ENCODE results near the gene HTR3B. TPM values are rescaled to one million over a fixed set of nuclear protein-coding genes. Genes with fewer than 3 reads are reported as not detected.
A peak's percentile ranks its signal among the peaks of the same experiment; 100 is the strongest.

The HTR3B gene
- total RNA-seq, 1 donor, result not detected

GRCh38 chr11:113875234-113876073, 29.1 kb upstream of the HTR3B start, which contains the start of gene USP28:
Gene USP28 (minus strand): TSS chr11:113875572. CDS start chr11:113875501, 71 bp downstream.
- Histone ChIP-seq H3K27ac (ENCODE audit: low read depth, low read length) (peak within 1 kb of the TSS; percentile 91), H2AFZ (ENCODE audit: low read length) (peak within 1 kb of the TSS; percentile 95), H4K20me1 (ENCODE audit: insufficient read depth, low read length) (peaks cover 6% of the 10 kb centered on the region), H3K4me2 (ENCODE audit: insufficient read depth, low read length) (peak within 1 kb of the TSS; percentile 88), H3K4me3 (ENCODE audit: insufficient read depth, low read length) (peak within 1 kb of the TSS; percentile 79), H3K79me2 (ENCODE audit: insufficient read depth, low read length) (peaks cover 9% of the 10 kb centered on the region), H3K4me1 (ENCODE audit: insufficient read depth, low read length) (peaks cover 5% of the 10 kb centered on the region), H3K36me3 (ENCODE audit: insufficient read depth, low read length) (no peaks in the 10 kb centered on the region), H3K27me3 (ENCODE audit: insufficient read depth, low read length) (no peaks in the 10 kb centered on the region), H3K9me3 (ENCODE audit: low read depth, low read length) (no peaks in the 10 kb centered on the region)
- TF ChIP-seq, protein P1, sequence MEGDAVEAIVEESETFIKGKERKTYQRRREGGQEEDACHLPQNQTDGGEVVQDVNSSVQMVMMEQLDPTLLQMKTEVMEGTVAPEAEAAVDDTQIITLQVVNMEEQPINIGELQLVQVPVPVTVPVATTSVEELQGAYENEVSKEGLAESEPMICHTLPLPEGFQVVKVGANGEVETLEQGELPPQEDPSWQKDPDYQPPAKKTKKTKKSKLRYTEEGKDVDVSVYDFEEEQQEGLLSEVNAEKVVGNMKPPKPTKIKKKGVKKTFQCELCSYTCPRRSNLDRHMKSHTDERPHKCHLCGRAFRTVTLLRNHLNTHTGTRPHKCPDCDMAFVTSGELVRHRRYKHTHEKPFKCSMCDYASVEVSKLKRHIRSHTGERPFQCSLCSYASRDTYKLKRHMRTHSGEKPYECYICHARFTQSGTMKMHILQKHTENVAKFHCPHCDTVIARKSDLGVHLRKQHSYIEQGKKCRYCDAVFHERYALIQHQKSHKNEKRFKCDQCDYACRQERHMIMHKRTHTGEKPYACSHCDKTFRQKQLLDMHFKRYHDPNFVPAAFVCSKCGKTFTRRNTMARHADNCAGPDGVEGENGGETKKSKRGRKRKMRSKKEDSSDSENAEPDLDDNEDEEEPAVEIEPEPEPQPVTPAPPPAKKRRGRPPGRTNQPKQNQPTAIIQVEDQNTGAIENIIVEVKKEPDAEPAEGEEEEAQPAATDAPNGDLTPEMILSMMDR (IDR thresholded peaks at IDR 0.05; ENCODE audit: extremely low read depth, low read depth, low read length), result no peak
- peak; percentile 99 for DNase-seq (ENCODE audit: insufficient read length, low spot score, missing footprints)

DNA sequence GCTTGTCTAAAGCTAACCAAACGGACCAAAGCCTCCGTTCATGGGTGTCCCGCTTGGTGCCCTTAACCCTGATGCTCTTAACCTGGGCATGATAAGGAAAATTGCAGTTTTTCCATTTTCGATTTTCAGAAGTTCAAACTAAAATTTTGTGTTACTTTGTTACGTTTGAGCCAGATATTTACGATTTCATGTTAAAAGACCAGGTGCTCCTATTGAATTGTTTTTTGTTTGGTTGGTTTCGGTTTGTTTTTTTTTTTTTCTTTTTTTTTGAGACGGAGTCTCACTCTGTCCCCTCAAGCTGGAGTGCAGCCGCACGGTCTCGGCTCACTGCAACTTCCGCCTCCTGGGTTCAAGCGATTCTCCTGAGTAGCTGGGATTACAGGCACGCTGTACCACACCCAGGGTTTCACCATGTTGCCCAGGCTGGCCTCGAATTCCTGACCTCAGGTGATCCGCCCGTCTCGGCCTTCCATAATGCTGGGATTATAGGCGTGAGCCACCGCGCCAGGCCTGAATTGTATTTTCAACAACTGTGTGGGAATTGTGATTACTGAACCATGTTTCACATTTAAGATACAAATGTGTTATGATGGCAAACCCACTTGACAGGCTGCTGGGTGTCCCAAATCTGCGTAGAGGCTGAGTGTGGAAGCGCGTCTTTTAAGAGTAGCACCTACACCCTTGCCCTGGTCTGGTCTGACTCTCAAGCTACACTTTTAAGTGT, 28.4 kb upstream of the HTR3B start:
- peaks cover 2% of the 10 kb centered on the region for H4K20me1 ChIP-seq (ENCODE audit: insufficient read depth, low read length)
- H2AFZ ChIP-seq (ENCODE audit: low read length), result peak overlapping the region; percentile 95
- H3K4me2 ChIP-seq (ENCODE audit: insufficient read depth, low read length), result peak overlapping the region; percentile 82
- H3K79me2 ChIP-seq (ENCODE audit: insufficient read depth, low read length), result peaks cover 6% of the 10 kb centered on the region
- TF ChIP-seq, protein P1 (IDR thresholded peaks at IDR 0.05; ENCODE audit: extremely low read depth, low read depth, low read length), result no peak
- H3K4me3 ChIP-seq (ENCODE audit: insufficient read depth, low read length), result peak overlapping the region; percentile 79
- H3K9me3 ChIP-seq (ENCODE audit: low read depth, low read length), result no peaks in the 10 kb centered on the region
- no peaks in the 10 kb centered on the region for H3K27me3 ChIP-seq (ENCODE audit: insufficient read depth, low read length)
- H3K36me3 ChIP-seq (ENCODE audit: insufficient read depth, low read length), result no peaks in the 10 kb centered on the region
- H3K4me1 ChIP-seq (ENCODE audit: insufficient read depth, low read length), result peaks cover 5% of the 10 kb centered on the region
- peak; percentile 29 for DNase-seq (ENCODE audit: insufficient read length, low spot score, missing footprints)
- peak overlapping the region; percentile 91 for H3K27ac ChIP-seq (ENCODE audit: low read depth, low read length)

DNA sequence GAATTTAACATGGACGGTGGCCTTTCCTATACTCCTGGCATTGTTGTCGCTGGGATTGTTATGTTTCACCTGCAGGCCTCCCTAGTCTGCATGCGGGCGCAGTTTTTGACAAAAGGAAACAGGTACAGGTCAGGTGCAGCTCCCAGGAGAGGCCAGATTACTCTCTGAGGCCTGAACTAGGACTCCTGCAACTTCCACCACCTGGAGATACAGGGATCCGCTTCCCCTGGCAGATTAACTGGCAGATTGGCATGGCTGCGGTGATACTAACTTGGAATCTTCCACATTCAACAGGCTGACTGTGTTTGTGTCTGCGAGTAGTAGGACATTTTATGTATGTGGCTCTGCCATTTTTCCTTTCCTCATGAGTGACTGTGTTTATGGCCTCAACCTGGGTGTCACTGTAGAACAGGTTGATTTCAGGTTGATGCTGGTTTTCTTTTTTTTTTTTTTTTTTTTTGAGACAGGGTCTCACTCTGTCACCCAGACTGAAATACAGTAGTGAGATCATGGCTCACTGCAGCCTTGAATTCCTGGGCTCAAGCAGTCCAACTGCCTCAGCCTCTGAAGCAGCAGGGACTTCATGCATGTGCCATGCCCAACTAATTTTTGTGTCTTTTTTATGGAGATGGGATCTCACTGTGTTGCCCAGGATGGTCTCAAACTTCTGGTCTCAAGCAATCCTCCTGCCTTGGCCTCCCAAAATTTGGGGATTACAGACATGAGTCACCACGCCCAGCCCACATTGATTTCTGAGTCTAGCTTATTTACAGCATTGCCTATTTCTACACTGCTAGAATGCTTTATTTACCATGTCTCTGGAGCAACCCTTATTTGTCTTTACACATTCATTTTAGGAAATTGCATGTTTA, 27.6 kb upstream of the HTR3B start:
- H3K4me2 ChIP-seq (ENCODE audit: insufficient read depth, low read length), result no peak overlapping the region
- H3K4me1 ChIP-seq (ENCODE audit: insufficient read depth, low read length), result peaks cover 5% of the 10 kb centered on the region
- H3K4me3 ChIP-seq (ENCODE audit: insufficient read depth, low read length), result no peak overlapping the region
- no peaks in the 10 kb centered on the region for H3K9me3 ChIP-seq (ENCODE audit: low read depth, low read length)
- H3K27ac ChIP-seq (ENCODE audit: low read depth, low read length), result no peak overlapping the region
- no peaks in the 10 kb centered on the region for H3K27me3 ChIP-seq (ENCODE audit: insufficient read depth, low read length)
- no peaks in the 10 kb centered on the region for H3K36me3 ChIP-seq (ENCODE audit: insufficient read depth, low read length)
- DNase-seq (ENCODE audit: insufficient read length, low spot score, missing footprints), result no peak
- peaks cover 4% of the 10 kb centered on the region for H3K79me2 ChIP-seq (ENCODE audit: insufficient read depth, low read length)
- no peak overlapping the region for H2AFZ ChIP-seq (ENCODE audit: low read length)
- no peaks in the 10 kb centered on the region for H4K20me1 ChIP-seq (ENCODE audit: insufficient read depth, low read length)
- TF ChIP-seq, protein P1 (IDR thresholded peaks at IDR 0.05; ENCODE audit: extremely low read depth, low read depth, low read length), result no peak

Measured in osteoblast (primary cell).